DND-41 (cell line): ENCODE measurements around the gene SPSB1.

Source experiments
- ATAC-seq: fragments of 200-7000 bp; cut with Tn5 transposase; 3 replicates; pipeline ENCODE4 v1.9.1; 2021; ENCODE audit warnings: low read depth; ENCODE audit not compliant: insufficient read depth
- DNase-seq: peaks from one replicate; pipeline ENCODE4 v3.0.0-alpha.2; 2020
- H2AFZ ChIP-seq: 2 replicates; pipeline ENCODE4 v1.6.0; 2012; ENCODE audit warnings: low read depth, low read length
- H3K27ac ChIP-seq: 2 replicates; pipeline ENCODE4 v1.5.1; 2012; ENCODE audit warnings: low read length, inconsistent platforms
- H3K27me3 ChIP-seq: fragments of 200-600 bp; sonication (generic); 2 replicates; pipeline ENCODE4 v1.6.0; 2012; ENCODE audit warnings: low read length, mild to moderate bottlenecking, inconsistent platforms; ENCODE audit not compliant: insufficient read depth, poor library complexity
- H3K36me3 ChIP-seq: 2 replicates; pipeline ENCODE4 v1.5.1; 2012; ENCODE audit warnings: low read length, inconsistent platforms; ENCODE audit not compliant: insufficient read depth
- H3K4me1 ChIP-seq: 2 replicates; pipeline ENCODE4 v1.5.1; 2012; ENCODE audit warnings: mild to moderate bottlenecking, low read length; ENCODE audit not compliant: insufficient read depth
- H3K4me2 ChIP-seq: 2 replicates; pipeline ENCODE4 v1.6.0; 2012; ENCODE audit warnings: mild to moderate bottlenecking, moderate library complexity, low read length, inconsistent platforms; ENCODE audit not compliant: insufficient read depth
- H3K4me3 ChIP-seq, 2 experiments: fragments of 200-600 bp in 1 of 2; shearing (Covaris generic) in 1 of 2; 2 replicates each; pipeline ENCODE4 v1.5.1; 2012 to 2016; ENCODE audit warnings: inconsistent platforms in 2 of 2, low read length in 2 of 2, mild to moderate bottlenecking in 2 of 2, low read depth in 1 of 2, moderate library complexity in 1 of 2
- H3K79me2 ChIP-seq: 2 replicates; pipeline ENCODE4 v1.6.0; 2012; ENCODE audit warnings: low read length, inconsistent platforms; ENCODE audit not compliant: insufficient read depth
- H3K9ac ChIP-seq: 2 replicates; pipeline ENCODE4 v1.6.0; 2012; ENCODE audit warnings: low read depth, mild to moderate bottlenecking, inconsistent platforms, low read length, moderate library complexity
- H3K9me3 ChIP-seq: 2 replicates; pipeline ENCODE4 v1.5.1; 2012; ENCODE audit warnings: low read length, moderate library complexity, mild to moderate bottlenecking, inconsistent platforms; ENCODE audit not compliant: insufficient read depth, severe bottlenecking
- H4K20me1 ChIP-seq: 2 replicates; pipeline ENCODE4 v1.6.0; 2012; ENCODE audit warnings: low read length; ENCODE audit not compliant: insufficient read depth
- EZH2 ChIP-seq: IDR thresholded peaks from 3 replicates; pipeline ENCODE4 v1.6.1; 2012; ENCODE audit warnings: borderline replicate concordance, low read depth, mild to moderate bottlenecking, moderate library complexity, low read length, inconsistent platforms; ENCODE audit not compliant: severe bottlenecking
- TF ChIP-seq, protein P1 (sequence below): IDR thresholded peaks from 2 replicates; pipeline ENCODE4 v1.5.1; 2012; ENCODE audit warnings: borderline replicate concordance, low read length, moderate library complexity, mild to moderate bottlenecking; ENCODE audit not compliant: poor library complexity, severe bottlenecking; ENCODE audit errors: extremely low read depth

SPSB1 gene

DNA sequence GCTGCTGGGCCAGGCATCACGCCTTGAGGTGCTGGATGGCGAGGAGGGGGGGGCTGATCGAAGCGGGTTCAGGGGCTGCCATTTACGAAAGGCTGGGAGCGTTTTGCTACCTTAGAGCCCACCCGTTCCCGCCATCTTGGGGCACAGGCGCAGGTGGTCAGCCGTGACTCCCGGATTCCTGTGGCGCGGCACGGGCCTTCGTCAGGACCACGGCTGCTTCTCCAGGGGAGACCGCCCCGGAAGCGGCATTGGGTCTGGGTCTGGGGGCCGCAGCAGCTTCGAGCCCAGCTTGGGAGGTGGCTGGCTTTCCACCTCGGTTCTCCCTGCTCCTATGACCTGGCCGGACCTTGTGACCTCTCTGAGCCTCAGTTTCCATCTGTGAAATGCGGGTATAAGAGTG, 23.8 kb downstream of the SPSB1 start:
- no peak overlapping the region for H3K9ac ChIP-seq
- H2AFZ ChIP-seq, result no peak overlapping the region
- H3K4me1 ChIP-seq, result peaks cover 3% of the 10 kb centered on the region; the same call in 1 of the 2 replicates
- no peak overlapping the region for H3K27ac ChIP-seq
- H3K36me3 ChIP-seq, result peaks cover 57% of the 10 kb centered on the region
- DNase-seq (no peak), ATAC-seq (no peak)
- no peak overlapping the region for H3K4me2 ChIP-seq
- H3K27me3 ChIP-seq, result no peaks in the 10 kb centered on the region
- peaks cover 100% of the 10 kb centered on the region for H3K79me2 ChIP-seq
- TF ChIP-seq, protein P1, sequence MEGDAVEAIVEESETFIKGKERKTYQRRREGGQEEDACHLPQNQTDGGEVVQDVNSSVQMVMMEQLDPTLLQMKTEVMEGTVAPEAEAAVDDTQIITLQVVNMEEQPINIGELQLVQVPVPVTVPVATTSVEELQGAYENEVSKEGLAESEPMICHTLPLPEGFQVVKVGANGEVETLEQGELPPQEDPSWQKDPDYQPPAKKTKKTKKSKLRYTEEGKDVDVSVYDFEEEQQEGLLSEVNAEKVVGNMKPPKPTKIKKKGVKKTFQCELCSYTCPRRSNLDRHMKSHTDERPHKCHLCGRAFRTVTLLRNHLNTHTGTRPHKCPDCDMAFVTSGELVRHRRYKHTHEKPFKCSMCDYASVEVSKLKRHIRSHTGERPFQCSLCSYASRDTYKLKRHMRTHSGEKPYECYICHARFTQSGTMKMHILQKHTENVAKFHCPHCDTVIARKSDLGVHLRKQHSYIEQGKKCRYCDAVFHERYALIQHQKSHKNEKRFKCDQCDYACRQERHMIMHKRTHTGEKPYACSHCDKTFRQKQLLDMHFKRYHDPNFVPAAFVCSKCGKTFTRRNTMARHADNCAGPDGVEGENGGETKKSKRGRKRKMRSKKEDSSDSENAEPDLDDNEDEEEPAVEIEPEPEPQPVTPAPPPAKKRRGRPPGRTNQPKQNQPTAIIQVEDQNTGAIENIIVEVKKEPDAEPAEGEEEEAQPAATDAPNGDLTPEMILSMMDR, result no peak
- TF ChIP-seq EZH2, result no peak
- peaks cover 98% of the 10 kb centered on the region for H4K20me1 ChIP-seq
- H3K4me3 ChIP-seq, result no peak overlapping the region
- no peaks in the 10 kb centered on the region for H3K9me3 ChIP-seq

DNA sequence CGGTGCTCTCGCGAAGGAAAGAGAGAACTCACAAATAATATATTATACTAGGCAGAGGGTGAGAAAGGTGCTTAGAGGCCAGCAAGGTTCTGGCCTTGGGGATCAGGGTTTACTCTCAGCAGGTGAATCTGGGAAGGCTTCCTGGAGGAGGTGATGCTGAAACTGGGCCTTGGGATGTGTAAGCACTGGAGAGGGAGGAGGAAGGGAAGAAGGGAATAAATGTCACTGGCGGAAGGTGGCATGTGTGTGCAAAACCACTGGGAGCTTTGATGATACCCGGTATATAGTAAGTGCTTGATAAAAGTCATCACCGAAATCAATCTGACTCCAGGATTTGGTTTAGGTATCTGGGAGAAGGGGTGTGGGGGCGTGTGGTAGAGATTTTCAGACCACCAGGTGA, 24.4 kb downstream of the SPSB1 start:
- DNase-seq, result no peak
- H4K20me1 ChIP-seq, result peaks cover 98% of the 10 kb centered on the region
- peaks cover 100% of the 10 kb centered on the region for H3K79me2 ChIP-seq
- H3K27me3 ChIP-seq, result no peaks in the 10 kb centered on the region
- H3K9me3 ChIP-seq, result no peaks in the 10 kb centered on the region
- ATAC-seq, result no peak
- no peak overlapping the region for H3K9ac ChIP-seq
- no peak overlapping the region for H3K27ac ChIP-seq
- no peak overlapping the region for H3K4me3 ChIP-seq
- no peak overlapping the region for H2AFZ ChIP-seq
- TF ChIP-seq EZH2, result no peak
- TF ChIP-seq, protein P1, result no peak
- peaks cover 3% of the 10 kb centered on the region; the same call in 1 of the 2 replicates for H3K4me1 ChIP-seq
- H3K4me2 ChIP-seq, result no peak overlapping the region
- peaks cover 63% of the 10 kb centered on the region for H3K36me3 ChIP-seq

DNA sequence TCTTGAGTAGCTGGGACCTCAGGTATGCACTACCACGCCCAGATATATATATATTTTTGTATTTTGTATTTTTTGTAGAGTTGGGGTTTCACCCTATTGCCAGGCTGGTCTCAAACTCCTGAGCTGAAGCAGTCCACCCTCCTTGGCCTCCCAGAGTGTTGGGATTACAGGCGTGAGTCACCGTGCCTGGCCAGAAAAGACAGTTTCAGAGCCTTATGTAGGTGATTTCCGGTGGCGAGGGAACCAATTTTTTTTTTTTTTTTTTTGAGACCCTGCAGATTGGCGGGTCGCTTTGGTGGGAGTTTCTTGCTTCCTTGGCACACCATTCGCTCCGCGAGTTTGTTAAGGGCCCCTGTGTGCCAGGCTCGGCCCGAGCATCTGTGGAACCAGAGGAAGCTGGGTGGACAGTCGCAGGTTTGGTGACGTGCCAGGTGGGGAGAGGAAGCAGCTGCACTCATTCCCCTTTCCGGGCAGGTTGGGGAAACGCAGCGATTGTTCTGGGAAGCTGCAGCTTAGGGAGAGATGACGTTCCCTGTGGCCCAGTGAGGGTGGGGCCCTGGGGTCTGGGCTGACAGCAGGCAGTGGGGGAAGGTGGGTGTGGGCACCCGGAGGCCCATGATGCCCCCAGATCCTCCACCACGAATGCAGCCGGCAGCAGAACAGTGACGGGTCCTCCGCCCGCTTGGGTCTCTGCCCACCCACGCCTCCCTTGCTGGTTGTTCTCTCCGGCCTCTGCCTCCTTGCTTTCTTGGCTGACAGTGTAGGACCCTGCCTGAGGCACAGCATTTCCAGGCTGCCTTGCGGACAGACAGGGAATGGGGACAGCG, 25.1 kb downstream of the SPSB1 start:
- H3K4me1 ChIP-seq, result peaks cover 3% of the 10 kb centered on the region; the same call in 1 of the 2 replicates
- no peak overlapping the region for H3K4me2 ChIP-seq
- no peaks in the 10 kb centered on the region for H3K27me3 ChIP-seq
- peaks cover 61% of the 10 kb centered on the region for H3K36me3 ChIP-seq
- no peak for DNase-seq
- TF ChIP-seq EZH2, result no peak
- TF ChIP-seq, protein P1, result no peak
- ATAC-seq, result no peak
- H3K9me3 ChIP-seq, result no peaks in the 10 kb centered on the region
- peaks cover 97% of the 10 kb centered on the region for H4K20me1 ChIP-seq
- H3K79me2 ChIP-seq, result peaks cover 100% of the 10 kb centered on the region
- H3K4me3 ChIP-seq, result no peak overlapping the region
- H2AFZ ChIP-seq, result no peak overlapping the region
- H3K9ac ChIP-seq, result no peak overlapping the region
- H3K27ac ChIP-seq, result no peak overlapping the region
